ENCODE measurements around the gene PCDHB7.
A peak's percentile ranks its signal among the peaks of the same experiment; 100 is the strongest.
"Not testable (repeated sequence)": the region's sequence is repeated elsewhere in the genome, so short reads cannot be mapped to it uniquely, and the experiment has no call there.

The PCDHB7 gene

GRCh38 chr5:141180313-141180712, 7.9 kb downstream of the PCDHB7 start:
- DNase-seq = no peak

GRCh38 chr5:141182248-141182647, 9.8 kb downstream of the PCDHB7 start, which contains the start of gene PCDHB16:
PCDHB16 (plus strand) TSS chr5:141182387; CDS start chr5:141182560, 173 bp downstream.
- peak; percentile 70 for DNase-seq

- DNase-seq = not testable (repeated sequence)
These were observed 11.8 kb downstream of the PCDHB7 start for GRCh38 chr5:141184117-141184855.

- no peak for DNase-seq
These were observed 14.6 kb downstream of the PCDHB7 start, which contains the start of gene PCDHB9 for GRCh38 chr5:141186897-141187512. PCDHB9 (plus strand) TSS chr5:141187161; CDS start chr5:141187319, 158 bp downstream.

GRCh38 chr5:141188682-141189081, 16.2 kb downstream of the PCDHB7 start:
- not testable (repeated sequence) for DNase-seq

GRCh38 chr5:141189131-141189530, 16.7 kb downstream of the PCDHB7 start:
- not testable (repeated sequence) for DNase-seq

- DNase-seq = no peak
These were observed 19.8 kb downstream of the PCDHB7 start, which contains the start of gene PCDHB10 for GRCh38 chr5:141192110-141192725. PCDHB10 (plus strand) TSS chr5:141192353; CDS start chr5:141192553, 200 bp downstream.

- DNase-seq = not testable (repeated sequence)
These were observed 21.9 kb downstream of the PCDHB7 start for GRCh38 chr5:141194332-141194731.

GRCh38 chr5:141196363-141196762, 23.9 kb downstream of the PCDHB7 start:
- DNase-seq = no peak

GRCh38 chr5:141199359-141200235, 27.2 kb downstream of the PCDHB7 start, which contains the start of gene PCDHB11:
PCDHB11 (plus strand) TSS chr5:141199627; CDS start chr5:141199775, 148 bp downstream.
- no peak for DNase-seq

GRCh38 chr5:141201126-141201525, 28.7 kb downstream of the PCDHB7 start:
- not testable (repeated sequence) for DNase-seq

- DNase-seq = not testable (repeated sequence)
These were observed 29.2 kb downstream of the PCDHB7 start for GRCh38 chr5:141201646-141202045.

- DNase-seq = no peak
These were observed 36.0 kb downstream of the PCDHB7 start, which contains the start of gene PCDHB12 for GRCh38 chr5:141208478-141208877. PCDHB12 (plus strand) TSS chr5:141208719; CDS start chr5:141208908, 189 bp downstream.

GRCh38 chr5:141210281-141210680, 37.8 kb downstream of the PCDHB7 start:
- DNase-seq = not testable (repeated sequence)

- DNase-seq = not testable (repeated sequence)
These were observed 38.4 kb downstream of the PCDHB7 start for GRCh38 chr5:141210849-141211248.

GRCh38 chr5:141213656-141214339, 41.4 kb downstream of the PCDHB7 start, which contains the start of gene PCDHB13:
PCDHB13 (plus strand) TSS chr5:141213919; CDS start chr5:141214124, 205 bp downstream.
- not testable (repeated sequence) for DNase-seq

- not testable (repeated sequence) for DNase-seq
These were observed 42.1 kb downstream of the PCDHB7 start for GRCh38 chr5:141214583-141214982.

GRCh38 chr5:141215504-141215903, 43.1 kb downstream of the PCDHB7 start:
- not testable (repeated sequence) for DNase-seq

GRCh38 chr5:141216035-141216434, 43.6 kb downstream of the PCDHB7 start:
- not testable (repeated sequence) for DNase-seq

- no peak for DNase-seq
These were observed 50.8 kb downstream of the PCDHB7 start, which contains the start of gene PCDHB14 for GRCh38 chr5:141223112-141223783. PCDHB14 (plus strand) TSS chr5:141223343; CDS start chr5:141223506, 163 bp downstream.

GRCh38 chr5:141224844-141225243, 52.4 kb downstream of the PCDHB7 start:
- DNase-seq = not testable (repeated sequence)
